Right lung (tissue), 10 donors: ENCODE data around the gene ARL6IP4. TPM values are rescaled to one million over a fixed set of nuclear protein-coding genes. Genes with fewer than 3 reads are reported as not detected.
A peak's percentile ranks its signal among the peaks of the same experiment; 100 is the strongest.
"Not testable (repeated sequence)": the region's sequence is repeated elsewhere in the genome, so short reads cannot be mapped to it uniquely, and the experiment has no call there.

ENCODE experiments used
- DNase-seq, 2 donors: peaks; one replicate each; pipeline ENCODE4 v3.0.0-alpha.2; 2013
- long read RNA-seq, 8 donors: transcript quantifications; one replicate each; lab custom pipeline, GENCODE V29; 2026
- polyA plus RNA-seq, 5 donors: library from polyadenylated mRNA; unstranded; fragments of 120-200 nt; gene quantifications; one replicate each; pipeline versions ENCODE4 v1.2.1 to v1.2.3, GENCODE V29; 2013; ENCODE audit warnings: inconsistent platforms in 1 of 5, low replicate concordance in 1 of 5; ENCODE audit not compliant: insufficient read length in 5 of 5, insufficient read depth in 1 of 5

ARL6IP4 gene
- 100 to 1,000 TPM; 139 to 250 (median 155) TPM for polyA plus RNA-seq
- long read RNA-seq, donor 1, transcript ARL6IP4-208 (6 exons, 796 nt): minor isoform, 6 of 161 reads
- long read RNA-seq, donor 1, transcript ARL6IP4-220 (6 exons, 1,591 nt): major isoform, 16 of 161 reads
- long read RNA-seq, donor 1, transcript ARL6IP4-210 (6 exons, 1,491 nt): minor isoform, 11 of 161 reads
- long read RNA-seq, donor 1, transcript ARL6IP4-201 (6 exons, 1,644 nt): minor isoform, 5 of 161 reads
- long read RNA-seq, donor 1, partial matches to known transcripts: 76 of 161 reads
- long read RNA-seq, donor 1, other reads (novel, unspliced or antisense): 28 of 161 reads
- long read RNA-seq, donor 2, transcript ARL6IP4-208 (6 exons, 796 nt): minor isoform, 7 of 101 reads
- long read RNA-seq, donor 2, transcript ARL6IP4-220 (6 exons, 1,591 nt): major isoform, 18 of 101 reads
- long read RNA-seq, donor 2, transcript ARL6IP4-210 (6 exons, 1,491 nt): minor isoform, 5 of 101 reads
- long read RNA-seq, donor 2, partial matches to known transcripts: 49 of 101 reads
- long read RNA-seq, donor 2, other reads (novel, unspliced or antisense): 11 of 101 reads
- long read RNA-seq, donor 3, transcript ARL6IP4-210 (6 exons, 1,491 nt): minor isoform, 7 of 111 reads
- long read RNA-seq, donor 3, transcript ARL6IP4-220 (6 exons, 1,591 nt): major isoform, 9 of 111 reads
- long read RNA-seq, donor 3, partial matches to known transcripts: 64 of 111 reads
- long read RNA-seq, donor 3, other reads (novel, unspliced or antisense): 12 of 111 reads
- long read RNA-seq, donor 4, transcript ARL6IP4-213 (2 exons, 562 nt): minor isoform, 7 of 64 reads
- long read RNA-seq, donor 4, transcript ARL6IP4-210 (6 exons, 1,491 nt): major isoform, 12 of 64 reads
- long read RNA-seq, donor 4, partial matches to known transcripts: 31 of 64 reads
- long read RNA-seq, donor 4, other reads (novel, unspliced or antisense): 0 of 64 reads
- long read RNA-seq, donor 5, transcript ARL6IP4-213 (2 exons, 562 nt): minor isoform, 8 of 193 reads
- long read RNA-seq, donor 5, transcript ARL6IP4-220 (6 exons, 1,591 nt): major isoform, 22 of 193 reads
- long read RNA-seq, donor 5, transcript ARL6IP4-210 (6 exons, 1,491 nt): minor isoform, 13 of 193 reads
- long read RNA-seq, donor 5, transcript ARL6IP4-201 (6 exons, 1,644 nt): minor isoform, 10 of 193 reads
- long read RNA-seq, donor 5, partial matches to known transcripts: 101 of 193 reads
- long read RNA-seq, donor 5, other reads (novel, unspliced or antisense): 21 of 193 reads
- long read RNA-seq, donor 6, transcript ARL6IP4-220 (6 exons, 1,591 nt): major isoform, 20 of 170 reads
- long read RNA-seq, donor 6, transcript ARL6IP4-210 (6 exons, 1,491 nt): minor isoform, 18 of 170 reads
- long read RNA-seq, donor 6, transcript ARL6IP4-208 (6 exons, 796 nt): minor isoform, 9 of 170 reads
- long read RNA-seq, donor 6, transcript ARL6IP4-201 (6 exons, 1,644 nt): minor isoform, 9 of 170 reads
- long read RNA-seq, donor 6, partial matches to known transcripts: 87 of 170 reads
- long read RNA-seq, donor 6, other reads (novel, unspliced or antisense): 14 of 170 reads
- long read RNA-seq, donor 7, transcript ARL6IP4-213 (2 exons, 562 nt): minor isoform, 15 of 353 reads
- long read RNA-seq, donor 7, transcript ARL6IP4-220 (6 exons, 1,591 nt): major isoform, 18 of 353 reads
- long read RNA-seq, donor 7, transcript ARL6IP4-201 (6 exons, 1,644 nt): minor isoform, 15 of 353 reads
- long read RNA-seq, donor 7, transcript ARL6IP4-210 (6 exons, 1,491 nt): minor isoform, 16 of 353 reads
- long read RNA-seq, donor 7, partial matches to known transcripts: 225 of 353 reads
- long read RNA-seq, donor 7, other reads (novel, unspliced or antisense): 48 of 353 reads
- long read RNA-seq, donor 8, transcript ARL6IP4-208 (6 exons, 796 nt): minor isoform, 5 of 42 reads
- long read RNA-seq, donor 8, transcript ARL6IP4-210 (6 exons, 1,491 nt): major isoform, 8 of 42 reads
- long read RNA-seq, donor 8, partial matches to known transcripts: 21 of 42 reads
- long read RNA-seq, donor 8, other reads (novel, unspliced or antisense): 0 of 42 reads

- DNase-seq: peak; percentile 51 to 74
Observed at GRCh38 chr12:122980183-122981035, at the start of gene ARL6IP4. ARL6IP4 (plus strand) TSS chr12:122980681; CDS start chr12:122981140, 459 bp downstream.

- no peak for DNase-seq
Observed at GRCh38 chr12:122932207-122932606, 48.3 kb upstream of the ARL6IP4 start.

GRCh38 chr12:122934722-122935121, 45.8 kb upstream of the ARL6IP4 start:
- DNase-seq: no peak

- DNase-seq: no peak
Observed at GRCh38 chr12:122935318-122935717, 45.2 kb upstream of the ARL6IP4 start.

- no peak for DNase-seq
Observed at GRCh38 chr12:122937622-122938091, 42.8 kb upstream of the ARL6IP4 start.

GRCh38 chr12:122939125-122939524, 41.4 kb upstream of the ARL6IP4 start:
- no peak for DNase-seq

- DNase-seq: not testable (repeated sequence)
Observed at GRCh38 chr12:122941351-122941750, 39.1 kb upstream of the ARL6IP4 start.

GRCh38 chr12:122942637-122943036, 37.8 kb upstream of the ARL6IP4 start:
- DNase-seq: no peak

- no peak for DNase-seq
Observed at GRCh38 chr12:122943196-122943595, 37.3 kb upstream of the ARL6IP4 start.

GRCh38 chr12:122944605-122945592, 35.6 kb upstream of the ARL6IP4 start:
- no peak for DNase-seq

GRCh38 chr12:122946690-122947341, 33.7 kb upstream of the ARL6IP4 start:
- no peak for DNase-seq

GRCh38 chr12:122947352-122947792, 33.1 kb upstream of the ARL6IP4 start:
- DNase-seq: no peak

GRCh38 chr12:122948605-122949004, 31.9 kb upstream of the ARL6IP4 start:
- no peak for DNase-seq

GRCh38 chr12:122949405-122949804, 31.1 kb upstream of the ARL6IP4 start:
- no peak for DNase-seq

- DNase-seq: no peak
Observed at GRCh38 chr12:122949816-122950675, 30.4 kb upstream of the ARL6IP4 start.

- DNase-seq: no peak
Observed at GRCh38 chr12:122951406-122951805, 29.1 kb upstream of the ARL6IP4 start.
